SK-N-DZ (cell line): ENCODE measurements around the gene CEL.
"Not testable (repeated sequence)": the region's sequence is repeated elsewhere in the genome, so short reads cannot be mapped to it uniquely, and the experiment has no call there.

ENCODE experiments used
- DNase-seq: peaks from one replicate; pipeline ENCODE4 v3.0.0-alpha.2; 2015; ENCODE audit warnings: low spot score

CEL gene

DNA sequence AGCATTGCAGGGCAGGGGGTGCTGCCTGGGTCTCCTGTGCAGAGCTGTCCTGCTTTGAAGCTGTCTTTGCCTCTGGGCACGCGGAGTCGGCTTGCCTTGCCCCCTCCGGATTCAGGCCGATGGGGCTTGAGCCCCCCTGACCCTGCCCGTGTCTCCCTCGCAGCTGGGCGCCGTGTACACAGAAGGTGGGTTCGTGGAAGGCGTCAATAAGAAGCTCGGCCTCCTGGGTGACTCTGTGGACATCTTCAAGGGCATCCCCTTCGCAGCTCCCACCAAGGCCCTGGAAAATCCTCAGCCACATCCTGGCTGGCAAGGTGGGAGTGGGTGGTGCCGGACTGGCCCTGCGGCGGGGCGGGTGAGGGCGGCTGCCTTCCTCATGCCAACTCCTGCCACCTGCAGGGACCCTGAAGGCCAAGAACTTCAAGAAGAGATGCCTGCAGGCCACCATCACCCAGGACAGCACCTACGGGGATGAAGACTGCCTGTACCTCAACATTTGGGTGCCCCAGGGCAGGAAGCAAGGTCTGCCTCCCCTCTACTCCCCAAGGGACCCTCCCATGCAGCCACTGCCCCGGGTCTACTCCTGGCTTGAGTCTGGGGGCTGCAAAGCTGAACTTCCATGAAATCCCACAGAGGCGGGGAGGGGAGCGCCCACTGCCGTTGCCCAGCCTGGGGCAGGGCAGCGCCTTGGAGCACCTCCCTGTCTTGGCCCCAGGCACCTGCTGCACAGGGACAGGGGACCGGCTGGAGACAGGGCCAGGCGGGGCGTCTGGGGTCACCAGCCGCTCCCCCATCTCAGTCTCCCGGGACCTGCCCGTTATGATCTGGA lies 2.7 kb downstream of the CEL start:
- DNase-seq = no peak

DNA sequence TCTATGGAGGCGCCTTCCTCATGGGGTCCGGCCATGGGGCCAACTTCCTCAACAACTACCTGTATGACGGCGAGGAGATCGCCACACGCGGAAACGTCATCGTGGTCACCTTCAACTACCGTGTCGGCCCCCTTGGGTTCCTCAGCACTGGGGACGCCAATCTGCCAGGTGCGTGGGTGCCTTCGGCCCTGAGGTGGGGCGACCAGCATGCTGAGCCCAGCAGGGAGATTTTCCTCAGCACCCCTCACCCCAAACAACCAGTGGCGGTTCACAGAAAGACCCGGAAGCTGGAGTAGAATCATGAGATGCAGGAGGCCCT lies 3.2 kb downstream of the CEL start:
- no peak for DNase-seq

DNA sequence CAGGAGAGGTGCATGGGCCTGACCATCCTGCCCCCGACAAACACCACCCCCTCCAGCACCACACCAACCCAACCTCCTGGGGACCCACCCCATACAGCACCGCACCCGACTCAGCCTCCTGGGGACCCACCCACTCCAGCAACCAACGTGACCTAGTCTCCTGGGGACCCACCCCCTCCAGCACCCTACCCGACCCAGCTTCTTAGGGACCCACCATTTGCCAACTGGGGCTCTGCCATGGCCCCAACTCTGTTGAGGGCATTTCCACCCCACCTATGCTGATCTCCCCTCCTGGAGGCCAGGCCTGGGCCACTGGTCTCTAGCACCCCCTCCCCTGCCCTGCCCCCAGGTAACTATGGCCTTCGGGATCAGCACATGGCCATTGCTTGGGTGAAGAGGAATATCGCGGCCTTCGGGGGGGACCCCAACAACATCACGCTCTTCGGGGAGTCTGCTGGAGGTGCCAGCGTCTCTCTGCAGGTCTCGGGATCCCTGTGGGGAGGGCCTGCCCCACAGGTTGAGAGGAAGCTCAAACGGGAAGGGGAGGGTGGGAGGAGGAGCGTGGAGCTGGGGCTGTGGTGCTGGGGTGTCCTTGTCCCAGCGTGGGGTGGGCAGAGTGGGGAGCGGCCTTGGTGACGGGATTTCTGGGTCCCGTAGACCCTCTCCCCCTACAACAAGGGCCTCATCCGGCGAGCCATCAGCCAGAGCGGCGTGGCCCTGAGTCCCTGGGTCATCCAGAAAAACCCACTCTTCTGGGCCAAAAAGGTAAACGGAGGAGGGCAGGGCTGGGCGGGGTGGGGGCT lies 4.6 kb downstream of the CEL start:
- DNase-seq = no peak

DNA sequence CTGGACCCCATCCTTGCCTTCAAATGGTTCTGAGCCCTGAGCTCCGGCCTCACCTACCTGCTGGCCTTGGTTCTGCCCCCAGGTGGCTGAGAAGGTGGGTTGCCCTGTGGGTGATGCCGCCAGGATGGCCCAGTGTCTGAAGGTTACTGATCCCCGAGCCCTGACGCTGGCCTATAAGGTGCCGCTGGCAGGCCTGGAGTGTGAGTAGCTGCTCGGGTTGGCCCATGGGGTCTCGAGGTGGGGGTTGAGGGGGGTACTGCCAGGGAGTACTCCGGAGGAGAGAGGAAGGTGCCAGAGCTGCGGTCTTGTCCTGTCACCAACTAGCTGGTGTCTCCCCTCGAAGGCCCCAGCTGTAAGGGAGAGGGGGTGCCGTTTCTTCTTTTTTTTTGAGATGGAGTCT lies 5.2 kb downstream of the CEL start:
- no peak for DNase-seq

DNA sequence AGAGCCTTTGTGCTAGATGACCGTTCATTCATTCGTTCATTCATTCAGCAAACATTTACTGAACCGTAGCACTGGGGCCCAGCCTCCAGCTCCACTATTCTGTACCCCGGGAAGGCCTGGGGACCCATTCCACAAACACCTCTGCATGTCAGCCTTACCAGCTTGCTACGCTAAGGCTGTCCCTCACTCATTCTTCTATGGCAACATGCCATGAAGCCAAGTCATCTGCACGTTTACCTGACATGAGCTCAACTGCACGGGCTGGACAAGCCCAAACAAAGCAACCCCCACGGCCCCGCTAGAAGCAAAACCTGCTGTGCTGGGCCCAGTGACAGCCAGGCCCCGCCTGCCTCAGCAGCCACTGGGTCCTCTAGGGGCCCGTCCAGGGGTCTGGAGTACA lies 6.0 kb downstream of the CEL start:
- no peak for DNase-seq

DNA sequence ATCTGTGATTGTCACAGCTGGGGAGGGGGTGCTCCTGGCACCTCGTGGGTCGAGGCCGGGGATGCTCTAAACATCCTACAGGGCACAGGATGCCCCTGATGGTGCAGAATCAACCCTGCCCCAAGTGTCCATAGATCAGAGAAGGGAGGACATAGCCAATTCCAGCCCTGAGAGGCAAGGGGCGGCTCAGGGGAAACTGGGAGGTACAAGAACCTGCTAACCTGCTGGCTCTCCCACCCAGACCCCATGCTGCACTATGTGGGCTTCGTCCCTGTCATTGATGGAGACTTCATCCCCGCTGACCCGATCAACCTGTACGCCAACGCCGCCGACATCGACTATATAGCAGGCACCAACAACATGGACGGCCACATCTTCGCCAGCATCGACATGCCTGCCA lies 6.7 kb downstream of the CEL start:
- DNase-seq = not testable (repeated sequence)

DNA sequence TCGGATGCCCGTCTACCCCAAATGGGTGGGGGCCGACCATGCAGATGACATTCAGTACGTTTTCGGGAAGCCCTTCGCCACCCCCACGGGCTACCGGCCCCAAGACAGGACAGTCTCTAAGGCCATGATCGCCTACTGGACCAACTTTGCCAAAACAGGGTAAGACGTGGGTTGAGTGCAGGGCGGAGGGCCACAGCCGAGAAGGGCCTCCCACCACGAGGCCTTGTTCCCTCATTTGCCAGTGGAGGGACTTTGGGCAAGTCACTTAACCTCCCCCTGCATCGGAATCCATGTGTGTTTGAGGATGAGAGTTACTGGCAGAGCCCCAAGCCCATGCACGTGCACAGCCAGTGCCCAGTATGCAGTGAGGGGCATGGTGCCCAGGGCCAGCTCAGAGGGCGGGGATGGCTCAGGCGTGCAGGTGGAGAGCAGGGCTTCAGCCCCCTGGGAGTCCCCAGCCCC lies 8.8 kb downstream of the CEL start:
- DNase-seq = not testable (repeated sequence)

DNA sequence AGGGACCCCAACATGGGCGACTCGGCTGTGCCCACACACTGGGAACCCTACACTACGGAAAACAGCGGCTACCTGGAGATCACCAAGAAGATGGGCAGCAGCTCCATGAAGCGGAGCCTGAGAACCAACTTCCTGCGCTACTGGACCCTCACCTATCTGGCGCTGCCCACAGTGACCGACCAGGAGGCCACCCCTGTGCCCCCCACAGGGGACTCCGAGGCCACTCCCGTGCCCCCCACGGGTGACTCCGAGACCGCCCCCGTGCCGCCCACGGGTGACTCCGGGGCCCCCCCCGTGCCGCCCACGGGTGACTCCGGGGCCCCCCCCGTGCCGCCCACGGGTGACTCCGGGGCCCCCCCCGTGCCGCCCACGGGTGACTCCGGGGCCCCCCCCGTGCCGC lies 9.2 kb downstream of the CEL start:
- not testable (repeated sequence) for DNase-seq

DNA sequence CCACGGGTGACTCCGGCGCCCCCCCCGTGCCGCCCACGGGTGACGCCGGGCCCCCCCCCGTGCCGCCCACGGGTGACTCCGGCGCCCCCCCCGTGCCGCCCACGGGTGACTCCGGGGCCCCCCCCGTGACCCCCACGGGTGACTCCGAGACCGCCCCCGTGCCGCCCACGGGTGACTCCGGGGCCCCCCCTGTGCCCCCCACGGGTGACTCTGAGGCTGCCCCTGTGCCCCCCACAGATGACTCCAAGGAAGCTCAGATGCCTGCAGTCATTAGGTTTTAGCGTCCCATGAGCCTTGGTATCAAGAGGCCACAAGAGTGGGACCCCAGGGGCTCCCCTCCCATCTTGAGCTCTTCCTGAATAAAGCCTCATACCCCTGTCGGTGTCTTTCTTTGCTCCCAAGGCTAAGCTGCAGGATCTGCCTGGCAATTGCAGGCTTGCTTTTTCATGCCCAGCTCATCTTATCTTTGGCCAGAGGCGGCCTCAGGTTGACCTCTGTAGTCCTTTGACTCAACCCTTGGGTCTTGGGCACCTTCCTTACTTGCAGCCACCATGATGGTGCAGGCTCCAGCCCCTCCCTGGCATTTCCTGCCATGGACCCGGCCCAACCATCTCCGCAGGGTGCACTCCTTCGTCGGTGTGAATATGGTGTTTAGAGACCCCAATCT lies 9.8 kb downstream of the CEL start:
- DNase-seq = no peak

DNA sequence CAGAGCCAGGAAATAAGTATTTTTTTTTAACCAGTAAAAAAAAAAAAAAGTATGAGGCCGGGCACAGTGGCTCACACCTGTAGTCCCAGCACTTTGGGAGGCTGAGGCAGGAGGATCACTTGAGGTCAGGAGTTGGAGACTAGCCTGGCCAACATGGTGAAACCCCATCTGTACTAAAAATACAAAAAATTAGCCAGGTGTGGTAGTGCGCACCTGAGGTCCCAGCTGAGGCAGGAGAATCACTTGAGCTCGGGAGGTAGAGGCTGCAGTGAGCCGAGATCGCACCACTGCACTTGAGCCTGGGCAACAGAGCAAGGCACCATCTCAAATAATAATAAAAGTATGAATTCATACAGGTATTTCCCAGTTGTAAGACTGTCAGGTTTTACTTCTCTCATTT lies 10.4 kb downstream of the CEL start:
- not testable (repeated sequence) for DNase-seq

DNA sequence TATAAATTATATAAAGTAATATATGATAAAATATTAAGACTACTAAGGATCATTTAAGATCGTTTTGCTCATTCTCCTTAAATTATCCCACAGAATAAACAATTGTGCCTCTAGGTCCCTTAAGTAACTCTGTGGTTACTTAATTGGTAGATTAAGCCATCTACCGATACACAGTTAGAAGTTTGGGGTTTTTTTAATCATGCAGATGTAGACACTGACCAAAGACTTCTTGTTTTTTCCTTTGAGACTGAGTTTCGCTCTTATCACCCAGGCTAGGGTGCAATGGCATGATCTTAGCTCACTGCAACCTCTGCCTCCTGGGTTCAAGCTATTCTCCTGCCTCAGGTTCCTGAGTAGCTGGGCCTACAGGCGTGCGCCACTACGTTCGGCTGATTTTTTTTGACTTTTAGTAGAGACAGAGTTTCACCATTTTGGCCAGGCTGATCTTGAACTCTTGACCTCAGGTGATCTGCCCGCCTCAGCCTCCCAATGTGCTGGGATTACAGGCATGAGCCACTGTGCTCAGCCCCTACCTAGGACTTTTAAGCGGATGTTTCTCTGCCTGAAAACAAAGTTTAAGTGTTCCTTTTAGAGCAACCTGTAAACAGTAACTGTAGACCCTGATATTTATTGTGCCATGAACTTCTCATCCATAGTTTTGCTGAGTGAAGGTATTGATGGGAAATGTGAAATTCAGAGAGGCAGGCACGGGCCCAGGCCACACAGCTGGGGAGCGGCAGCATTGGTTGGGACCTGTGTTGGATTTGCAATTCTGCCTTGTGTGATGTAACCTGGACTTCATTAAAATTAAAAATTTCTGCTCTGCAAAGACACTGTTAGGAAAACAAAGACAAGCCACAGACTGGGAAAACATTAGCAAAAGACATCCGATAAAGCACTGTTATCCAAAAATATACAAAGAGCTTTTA lies 11.6 kb downstream of the CEL start:
- DNase-seq = no peak

DNA sequence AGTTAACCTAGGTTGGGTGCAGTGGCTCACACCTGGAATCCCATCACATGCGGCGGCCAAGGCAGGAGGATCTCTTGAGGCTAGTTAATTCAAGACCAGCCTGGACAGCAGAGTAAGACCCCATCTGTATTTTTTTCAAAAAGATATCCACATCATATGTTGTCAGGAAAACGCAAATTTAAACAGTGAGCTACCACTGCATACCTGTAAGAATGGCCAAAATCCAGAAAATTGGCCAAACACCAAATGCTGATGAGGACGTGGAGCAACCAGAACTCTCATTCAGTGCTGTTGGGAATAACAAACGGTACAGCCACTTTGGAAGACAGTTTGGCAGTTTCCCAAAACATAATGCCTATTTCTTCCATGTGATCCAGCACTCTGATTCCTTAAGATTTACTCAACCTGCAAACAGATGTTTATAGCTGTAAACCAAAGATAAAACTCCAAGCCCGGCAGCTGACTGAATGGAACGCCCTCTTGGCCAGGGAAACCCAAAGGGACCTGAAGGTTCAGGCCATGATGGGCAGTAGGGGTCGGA lies 12.4 kb downstream of the CEL start:
- DNase-seq = no peak

DNA sequence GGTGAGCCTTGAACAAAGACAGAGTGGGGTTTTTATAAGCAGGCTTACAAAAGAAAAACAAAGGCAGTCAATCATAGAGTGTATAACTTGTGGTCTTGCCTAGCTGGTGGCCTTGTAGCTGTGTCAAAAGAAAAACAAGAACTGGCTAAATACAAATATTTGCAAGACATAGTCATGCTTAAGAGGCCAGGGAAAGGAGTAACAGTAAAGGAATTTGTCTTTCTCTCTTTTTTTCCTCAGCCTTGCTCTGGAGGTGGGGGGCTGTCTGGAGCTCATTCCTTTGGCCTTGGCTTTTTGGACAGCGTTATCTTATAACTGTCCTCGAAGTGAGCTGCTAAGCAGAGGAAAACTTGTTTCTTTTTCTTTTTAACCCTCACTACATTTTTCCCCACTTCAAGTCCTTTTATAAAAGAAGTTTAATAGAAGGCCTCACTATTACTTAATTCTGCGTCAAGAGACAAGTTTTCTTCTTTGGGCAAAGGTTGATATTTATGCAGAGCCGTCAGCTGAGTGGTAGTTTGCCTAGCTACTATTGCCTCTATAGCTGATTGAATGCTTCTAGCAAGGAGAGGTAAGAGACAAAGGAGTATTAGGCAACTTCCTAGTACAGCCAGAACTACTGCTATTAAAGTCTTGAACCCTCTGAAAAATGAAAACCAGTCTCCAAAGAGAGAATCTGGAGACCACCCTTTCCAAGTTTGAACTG lies 14.3 kb downstream of the CEL start:
- DNase-seq = no peak

DNA sequence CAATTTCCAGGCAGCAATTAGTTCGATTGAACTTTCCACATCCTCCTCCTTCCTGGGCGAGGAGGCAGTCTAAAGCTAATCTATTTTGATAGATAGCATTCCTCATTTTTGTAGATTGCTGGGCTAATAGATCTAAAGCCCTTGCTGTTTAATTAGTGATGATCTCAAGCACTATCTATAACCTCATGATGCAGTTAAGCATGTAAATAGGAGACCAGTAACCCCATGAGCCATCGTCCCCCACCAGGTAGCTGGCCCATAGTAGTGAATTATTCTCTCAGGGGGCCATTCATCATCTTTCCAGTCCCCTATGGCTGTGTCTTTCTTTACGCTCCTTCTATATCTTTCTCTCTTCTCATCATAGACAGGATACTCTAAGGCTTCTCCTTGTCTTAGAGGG lies 14.9 kb downstream of the CEL start:
- DNase-seq = no peak

DNA sequence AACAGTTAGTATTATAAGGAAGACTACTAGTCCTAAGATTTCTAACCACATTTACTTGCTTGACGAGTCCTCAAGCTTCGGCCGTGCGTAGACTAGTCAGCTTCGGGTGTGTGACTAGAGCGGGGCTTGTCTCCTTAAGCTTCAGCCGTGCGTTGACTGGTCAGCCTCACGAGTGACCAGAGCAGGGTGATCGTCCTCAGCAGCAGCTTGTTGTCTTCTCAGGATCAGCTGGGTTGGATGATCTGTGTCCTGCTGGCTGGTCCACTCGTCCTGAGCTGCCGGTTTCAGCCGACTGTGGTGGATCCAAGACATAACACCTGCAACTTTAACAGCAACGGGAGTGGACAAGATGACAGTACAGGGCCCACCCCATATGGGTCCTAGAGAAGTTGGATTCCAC lies 16.7 kb downstream of the CEL start:
- DNase-seq = no peak

DNA sequence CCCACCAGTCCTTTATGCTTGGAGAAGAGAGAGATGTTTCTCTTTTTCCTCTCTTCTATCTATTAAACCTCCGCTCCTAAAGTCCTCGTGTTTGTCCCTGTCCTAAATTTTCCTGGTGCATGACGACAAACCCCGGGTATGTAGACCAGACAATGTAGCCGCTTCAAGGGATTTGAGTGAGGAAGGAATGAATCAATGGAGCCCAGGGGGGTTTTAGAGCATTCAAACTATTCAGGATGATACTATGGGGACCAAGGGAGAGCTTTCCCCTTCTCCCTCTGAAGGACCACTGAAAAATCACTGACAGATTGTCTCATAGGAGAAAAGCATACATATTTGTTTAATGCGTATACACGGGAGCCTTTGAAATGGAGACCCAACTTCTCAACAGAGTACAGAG lies 18.4 kb downstream of the CEL start:
- no peak for DNase-seq

DNA sequence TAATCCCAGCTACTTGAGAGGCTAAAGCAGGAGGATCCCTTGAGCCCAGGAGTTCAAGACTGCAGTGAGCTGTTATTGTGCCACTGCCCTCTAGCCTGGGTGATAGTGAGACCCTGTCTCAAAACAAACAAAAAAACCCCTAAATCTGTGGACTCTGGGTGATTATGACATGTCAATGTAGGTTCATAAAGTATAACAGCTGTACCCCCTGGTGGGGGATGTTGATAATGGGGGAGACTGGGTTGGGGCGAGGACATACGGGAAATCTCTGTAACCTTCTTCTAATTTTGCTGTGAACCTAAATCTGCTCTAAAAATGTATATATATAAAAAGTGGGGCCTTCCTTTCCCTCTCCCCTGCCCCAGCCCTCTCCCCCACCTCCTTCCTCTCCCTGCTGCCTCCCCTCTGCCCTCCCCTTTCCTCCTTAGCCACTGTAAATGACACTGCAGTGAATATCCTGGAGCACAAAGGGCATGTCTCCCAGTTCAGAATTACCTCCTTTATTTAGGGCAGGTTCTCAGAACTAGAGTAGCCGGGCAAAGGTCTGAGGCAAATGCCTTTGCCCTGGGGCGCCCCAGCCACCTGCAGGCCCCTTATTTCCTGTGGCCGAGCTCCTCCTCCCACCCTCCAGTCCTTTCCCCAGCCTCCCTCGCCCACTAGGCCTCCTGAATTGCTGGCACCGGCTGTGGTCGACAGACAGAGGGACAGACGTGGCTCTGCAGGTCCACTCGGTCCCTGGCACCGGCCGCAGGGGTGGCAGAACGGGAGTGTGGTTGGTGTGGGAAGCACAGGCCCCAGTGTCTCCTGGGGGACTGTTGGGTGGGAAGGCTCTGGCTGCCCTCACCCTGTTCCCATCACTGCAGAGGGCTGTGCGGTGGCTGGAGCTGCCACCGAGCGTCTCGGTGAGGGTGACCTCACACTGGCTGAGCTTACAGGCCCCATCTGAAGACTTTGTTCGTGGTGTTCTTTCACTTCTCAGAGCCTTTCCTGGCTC lies 19.3 kb downstream of the CEL start:
- DNase-seq = not testable (repeated sequence)

DNA sequence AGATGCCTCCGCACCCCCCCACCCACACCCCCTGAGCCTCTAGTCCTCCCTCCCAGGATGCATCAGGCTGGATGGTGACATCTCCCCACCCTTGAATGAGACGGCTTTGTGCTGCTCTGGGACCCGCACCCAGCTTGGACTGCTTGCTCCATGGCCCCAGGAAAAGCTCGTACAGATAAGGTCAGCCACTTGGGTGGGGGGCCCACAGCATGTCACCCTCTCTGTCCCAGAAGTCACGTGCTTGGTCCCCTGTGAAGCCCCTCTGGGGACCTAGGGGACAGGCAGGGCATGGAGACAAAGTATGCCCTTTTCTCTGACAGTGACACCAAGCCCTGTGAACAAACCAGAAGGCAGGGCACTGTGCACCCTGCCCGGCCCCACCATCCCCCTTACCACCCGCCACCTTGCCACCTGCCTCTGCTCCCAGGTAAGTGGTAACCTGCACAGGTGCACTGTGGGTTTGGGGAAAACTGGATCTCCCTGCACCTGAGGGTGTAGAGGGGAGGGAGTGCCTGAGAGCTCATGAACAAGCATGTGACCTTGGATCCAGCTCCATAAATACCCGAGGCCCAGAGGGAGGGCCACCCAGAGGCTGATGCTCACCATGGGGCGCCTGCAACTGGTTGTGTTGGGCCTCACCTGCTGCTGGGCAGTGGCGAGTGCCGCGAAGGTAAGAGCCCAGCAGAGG lies 20.3 kb downstream of the CEL start:
- not testable (repeated sequence) for DNase-seq

DNA sequence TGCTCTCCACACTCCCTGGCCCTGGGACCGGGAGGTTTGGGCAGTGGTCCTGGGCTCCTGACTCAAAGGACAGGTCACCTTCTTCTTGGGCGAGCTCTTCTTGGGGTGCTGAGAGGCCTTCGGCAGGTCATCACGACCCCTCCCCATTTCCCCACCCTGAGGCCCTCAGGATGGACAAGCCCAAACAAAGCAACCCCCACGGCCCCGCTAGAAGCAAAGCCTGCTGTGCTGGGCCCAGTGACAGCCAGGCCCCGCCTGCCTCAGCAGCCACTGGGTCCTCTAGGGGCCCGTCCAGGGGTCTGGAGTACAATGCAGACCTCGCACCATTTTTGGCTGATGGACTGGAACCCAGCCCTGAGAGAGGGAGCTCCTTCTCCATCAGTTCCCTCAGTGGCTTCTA lies 21.9 kb downstream of the CEL start:
- DNase-seq = not testable (repeated sequence)
